ENCODE measurements around the gene ANO10.
"Not testable (repeated sequence)": the region's sequence is repeated elsewhere in the genome, so short reads cannot be mapped to it uniquely, and the experiment has no call there.

ANO10 gene

GRCh38 chr3:43484926-43485488, 136.8 kb downstream of the ANO10 start:
- Histone ChIP-seq H3F3A (ENCODE audit: insufficient read depth, low read length) (no peaks in the 10 kb centered on the region), H2AFZ (ENCODE audit: low read length) (no peak overlapping the region), H3K36me3 (ENCODE audit: insufficient read depth, low read length) (no peaks in the 10 kb centered on the region), H3K4me2 (ENCODE audit: low read length) (no peak overlapping the region), H3K9me3 (ENCODE audit: low read length) (no peaks in the 10 kb centered on the region), H3K27ac (ENCODE audit: low read depth, low read length, poor library complexity, severe bottlenecking) (no peak overlapping the region), H3K4me3 (ENCODE audit: low read depth, low read length, poor library complexity, severe bottlenecking) (no peak overlapping the region), H4K20me1 (ENCODE audit: insufficient read depth, low read length) (no peaks in the 10 kb centered on the region), H3K27me3 (ENCODE audit: insufficient read depth, low read length) (no peaks in the 10 kb centered on the region), H3K4me1 (ENCODE audit: insufficient read depth, low read length, severe bottlenecking) (no peaks in the 10 kb centered on the region), H3K9ac (ENCODE audit: low read length) (no peak overlapping the region), H3K79me2 (ENCODE audit: insufficient read depth, low read length) (no peaks in the 10 kb centered on the region), H3K9me2 (ENCODE audit: low read depth, low read length) (no peaks in the 10 kb centered on the region)
- TF ChIP-seq CTCF (IDR thresholded peaks at IDR 0.05; ENCODE audit: low read length), result no peak
- TF ChIP-seq EZH2 (IDR thresholded peaks at IDR 0.05; ENCODE audit: borderline replicate concordance, low read length), result no peak

- no peak overlapping the region for H3K27ac ChIP-seq (ENCODE audit: low read depth, low read length, poor library complexity, severe bottlenecking)
- no peak overlapping the region for H2AFZ ChIP-seq (ENCODE audit: low read length)
- H3K9me2 ChIP-seq (ENCODE audit: low read depth, low read length), result no peaks in the 10 kb centered on the region
- H3K79me2 ChIP-seq (ENCODE audit: insufficient read depth, low read length), result no peaks in the 10 kb centered on the region
- no peaks in the 10 kb centered on the region for H3F3A ChIP-seq (ENCODE audit: insufficient read depth, low read length)
- no peaks in the 10 kb centered on the region for H3K4me1 ChIP-seq (ENCODE audit: insufficient read depth, low read length, severe bottlenecking)
- H3K4me2 ChIP-seq (ENCODE audit: low read length), result no peak overlapping the region
- no peaks in the 10 kb centered on the region for H3K9me3 ChIP-seq (ENCODE audit: low read length)
- H3K36me3 ChIP-seq (ENCODE audit: insufficient read depth, low read length), result no peaks in the 10 kb centered on the region
- H3K27me3 ChIP-seq (ENCODE audit: insufficient read depth, low read length), result no peaks in the 10 kb centered on the region
- no peak for TF ChIP-seq CTCF (IDR thresholded peaks at IDR 0.05; ENCODE audit: low read length)
- TF ChIP-seq EZH2 (IDR thresholded peaks at IDR 0.05; ENCODE audit: borderline replicate concordance, low read length), result no peak
- H3K9ac ChIP-seq (ENCODE audit: low read length), result no peak overlapping the region
- no peak overlapping the region for H3K4me3 ChIP-seq (ENCODE audit: low read depth, low read length, poor library complexity, severe bottlenecking)
- H4K20me1 ChIP-seq (ENCODE audit: insufficient read depth, low read length), result no peaks in the 10 kb centered on the region
Observed at GRCh38 chr3:43481375-43481774, 140.4 kb downstream of the ANO10 start.

GRCh38 chr3:43478839-43479238, 143.0 kb downstream of the ANO10 start:
- not testable (repeated sequence) for H3K9me2 ChIP-seq (ENCODE audit: low read depth, low read length); H3K36me3 ChIP-seq (ENCODE audit: insufficient read depth, low read length); H3K4me1 ChIP-seq (ENCODE audit: insufficient read depth, low read length, severe bottlenecking); H3K9ac ChIP-seq (ENCODE audit: low read length); H4K20me1 ChIP-seq (ENCODE audit: insufficient read depth, low read length); H2AFZ ChIP-seq (ENCODE audit: low read length); H3K4me2 ChIP-seq (ENCODE audit: low read length); H3K27ac ChIP-seq (ENCODE audit: low read depth, low read length, poor library complexity, severe bottlenecking); H3K4me3 ChIP-seq (ENCODE audit: low read depth, low read length, poor library complexity, severe bottlenecking); H3K27me3 ChIP-seq (ENCODE audit: insufficient read depth, low read length); H3K9me3 ChIP-seq (ENCODE audit: low read length); H3F3A ChIP-seq (ENCODE audit: insufficient read depth, low read length); H3K79me2 ChIP-seq (ENCODE audit: insufficient read depth, low read length)

GRCh38 chr3:43478118-43478785, 143.6 kb downstream of the ANO10 start:
- Histone ChIP-seq H3K9ac (ENCODE audit: low read length) (no peak overlapping the region), H4K20me1 (ENCODE audit: insufficient read depth, low read length) (no peaks in the 10 kb centered on the region), H3K4me3 (ENCODE audit: low read depth, low read length, poor library complexity, severe bottlenecking) (no peak overlapping the region), H3F3A (ENCODE audit: insufficient read depth, low read length) (no peaks in the 10 kb centered on the region), H3K9me2 (ENCODE audit: low read depth, low read length) (no peaks in the 10 kb centered on the region), H2AFZ (ENCODE audit: low read length) (no peak overlapping the region), H3K27ac (ENCODE audit: low read depth, low read length, poor library complexity, severe bottlenecking) (no peak overlapping the region), H3K4me2 (ENCODE audit: low read length) (no peak overlapping the region), H3K27me3 (ENCODE audit: insufficient read depth, low read length) (no peaks in the 10 kb centered on the region), H3K36me3 (ENCODE audit: insufficient read depth, low read length) (no peaks in the 10 kb centered on the region), H3K79me2 (ENCODE audit: insufficient read depth, low read length) (no peaks in the 10 kb centered on the region), H3K4me1 (ENCODE audit: insufficient read depth, low read length, severe bottlenecking) (no peaks in the 10 kb centered on the region), H3K9me3 (ENCODE audit: low read length) (no peaks in the 10 kb centered on the region)
- TF ChIP-seq EZH2 (IDR thresholded peaks at IDR 0.05; ENCODE audit: borderline replicate concordance, low read length) (no peak), CTCF (IDR thresholded peaks at IDR 0.05; ENCODE audit: low read length) (no peak)

All from OCI-LY1 (cell line).